Measurements from ENCODE around the gene NFKB1.
A peak's percentile ranks its signal among the peaks of the same experiment; 100 is the strongest.
"Not testable (repeated sequence)": the region's sequence is repeated elsewhere in the genome, so short reads cannot be mapped to it uniquely, and the experiment has no call there.

Gene NFKB1

DNA sequence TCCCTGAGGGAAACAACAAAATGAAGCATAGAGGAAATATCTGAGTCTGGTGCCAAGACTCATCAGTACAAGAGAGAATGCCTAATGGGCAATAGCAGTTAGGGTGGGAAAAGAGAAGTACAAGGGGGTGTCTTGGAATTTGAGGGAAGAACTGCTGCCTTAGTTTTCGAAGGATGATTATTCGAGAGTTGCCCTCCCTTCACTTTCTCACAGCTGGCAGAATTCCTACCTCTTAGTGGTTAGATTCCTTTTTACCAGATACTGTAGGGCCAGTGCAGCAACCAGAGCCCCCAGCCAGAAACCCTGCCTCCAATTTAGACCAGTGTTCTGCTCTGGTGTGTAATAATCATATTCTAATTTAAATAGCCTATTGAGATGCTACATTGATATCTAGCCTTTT is 56.5 kb downstream of the NFKB1 start:
- DNase-seq (ENCODE audit: low read depth), result no peak
- H3K4me3 ChIP-seq (ENCODE audit: low read depth, low read length), result no peak overlapping the region

DNA sequence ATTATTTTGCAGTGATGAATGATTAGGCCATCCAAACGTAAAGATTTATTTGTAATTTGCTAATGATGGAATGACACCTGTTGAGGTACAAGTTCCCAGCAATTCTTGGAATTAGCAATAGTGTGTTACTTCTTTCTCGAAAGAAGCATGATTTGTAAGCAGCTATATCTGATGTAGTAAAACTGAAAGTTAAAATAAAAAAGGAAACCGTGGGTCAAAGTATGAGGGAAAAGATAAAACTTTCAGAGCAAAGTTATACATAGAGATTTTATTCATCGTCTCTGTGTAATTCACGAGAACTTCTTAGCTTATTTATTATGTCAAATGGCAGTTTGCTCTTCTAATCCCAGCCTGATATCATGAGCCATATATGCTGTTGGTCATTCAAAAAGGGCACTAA is 59.0 kb downstream of the NFKB1 start:
- H3K4me3 ChIP-seq (ENCODE audit: low read depth, low read length), result no peak overlapping the region
- DNase-seq (ENCODE audit: low read depth), result no peak

DNA sequence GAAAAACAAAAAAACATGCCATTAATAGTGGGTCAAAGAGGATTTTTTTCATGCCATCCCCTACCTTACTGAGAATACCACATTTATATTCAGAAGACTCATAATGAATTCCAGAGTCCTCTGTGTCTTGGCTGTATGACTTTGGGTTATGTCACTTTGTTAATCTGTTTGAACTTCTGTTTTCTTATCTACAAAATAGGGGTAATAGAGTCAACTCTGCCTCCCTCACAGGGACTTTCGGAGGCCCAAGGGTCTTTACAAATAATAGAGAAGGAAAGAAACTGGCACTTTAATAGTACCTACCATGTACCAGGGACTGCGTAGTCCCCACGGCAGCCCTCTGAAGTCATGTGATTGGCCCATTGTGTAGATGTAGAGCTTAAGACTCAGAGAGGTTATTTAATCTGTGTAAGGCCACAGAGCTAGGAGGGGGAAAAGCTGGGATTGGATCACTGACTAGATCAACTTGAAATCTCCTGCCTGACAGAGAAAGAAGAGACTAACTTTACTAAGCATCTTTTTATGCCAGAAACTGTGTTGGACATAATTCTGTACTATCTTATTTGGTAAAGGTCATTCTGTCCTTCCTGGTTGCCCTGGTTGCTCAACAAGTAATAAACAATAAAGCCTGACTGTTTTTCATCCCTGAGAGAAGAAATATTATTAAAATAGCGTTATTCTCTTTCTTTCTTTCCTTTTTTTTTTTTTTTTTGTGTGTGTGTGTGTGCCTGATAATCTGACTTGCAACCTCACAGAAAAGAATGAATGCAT is 59.6 kb downstream of the NFKB1 start:
- DNase-seq (ENCODE audit: low read depth), result no peak
- no peak overlapping the region for H3K4me3 ChIP-seq (ENCODE audit: low read depth, low read length)

DNA sequence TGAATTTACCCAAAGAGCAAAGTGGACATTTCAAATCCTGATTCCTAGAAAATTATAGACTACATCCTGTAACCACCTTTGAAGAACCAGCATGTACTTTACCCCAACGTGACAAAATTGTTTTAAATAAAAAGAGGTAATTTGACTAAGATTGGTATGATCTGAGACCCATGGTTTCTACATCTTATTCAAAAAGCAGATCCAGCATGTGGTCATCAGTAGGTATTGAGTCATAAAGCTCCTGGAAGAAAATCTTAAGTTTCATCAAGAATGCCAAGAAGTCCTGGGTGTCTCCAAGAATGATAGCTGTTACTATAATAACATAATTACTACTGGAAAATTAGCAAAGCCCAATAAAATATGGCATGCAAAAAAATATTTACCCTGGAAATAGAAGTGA is 61.8 kb downstream of the NFKB1 start:
- no peak for DNase-seq (ENCODE audit: low read depth)
- H3K4me3 ChIP-seq (ENCODE audit: low read depth, low read length), result no peak overlapping the region

DNA sequence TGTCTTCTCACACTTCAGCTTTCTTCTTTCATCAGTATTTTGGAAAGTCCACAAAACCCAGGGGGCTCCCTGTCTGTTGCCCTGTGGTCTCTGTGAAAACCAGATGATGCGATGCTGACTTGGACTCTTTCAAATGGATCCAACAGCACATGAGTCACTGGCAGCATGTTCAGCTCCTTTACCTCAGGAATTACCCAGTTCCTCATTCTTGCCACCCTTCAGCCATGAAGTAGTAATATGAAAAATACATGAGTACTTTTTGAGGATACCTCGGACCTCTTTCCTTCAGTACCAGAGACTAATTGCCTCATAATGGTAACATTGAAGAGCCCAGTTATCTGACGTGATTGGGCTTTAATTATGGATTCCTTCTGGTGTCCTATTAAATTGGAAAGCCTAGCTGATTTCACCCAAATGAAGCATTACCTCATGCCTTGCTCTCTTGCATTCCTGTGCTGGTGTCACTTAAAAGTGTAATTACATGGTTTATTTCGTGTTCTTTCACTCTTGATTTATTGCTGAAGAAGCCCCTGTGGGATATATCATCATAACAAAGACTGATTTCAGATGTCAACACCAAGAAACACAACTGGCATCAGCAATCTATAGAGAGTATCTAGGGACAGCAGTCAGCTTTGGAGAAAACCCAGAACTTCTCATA is 63.4 kb downstream of the NFKB1 start:
- DNase-seq (ENCODE audit: low read depth), result peak; percentile 82

DNA sequence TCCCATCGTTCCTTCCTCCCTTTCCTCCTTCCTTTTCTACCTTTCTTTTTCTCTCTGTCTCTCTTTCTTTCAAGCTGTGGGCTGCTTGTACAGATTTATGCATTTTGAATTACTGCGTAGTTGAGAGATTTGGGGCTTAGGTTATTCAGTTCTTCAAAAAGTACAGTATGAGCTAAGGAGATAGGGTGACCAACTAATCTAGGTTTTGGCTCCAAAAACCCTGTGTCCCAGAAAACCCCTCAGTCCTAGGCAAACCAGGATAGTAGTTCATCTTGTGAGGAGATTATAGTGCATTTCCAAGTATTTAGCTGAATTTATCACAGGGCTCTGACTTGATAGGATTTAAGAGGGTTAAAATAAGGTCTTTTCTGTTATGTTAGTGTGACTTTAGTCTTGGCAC is 64.5 kb downstream of the NFKB1 start:
- DNase-seq (ENCODE audit: low read depth), result no peak
- no peak overlapping the region for H3K4me3 ChIP-seq (ENCODE audit: low read depth, low read length)

More for the DNA sequence above, 63.4 kb downstream of the NFKB1 start:
- H3K4me3 ChIP-seq (ENCODE audit: low read depth, low read length), result no peak overlapping the region

DNA sequence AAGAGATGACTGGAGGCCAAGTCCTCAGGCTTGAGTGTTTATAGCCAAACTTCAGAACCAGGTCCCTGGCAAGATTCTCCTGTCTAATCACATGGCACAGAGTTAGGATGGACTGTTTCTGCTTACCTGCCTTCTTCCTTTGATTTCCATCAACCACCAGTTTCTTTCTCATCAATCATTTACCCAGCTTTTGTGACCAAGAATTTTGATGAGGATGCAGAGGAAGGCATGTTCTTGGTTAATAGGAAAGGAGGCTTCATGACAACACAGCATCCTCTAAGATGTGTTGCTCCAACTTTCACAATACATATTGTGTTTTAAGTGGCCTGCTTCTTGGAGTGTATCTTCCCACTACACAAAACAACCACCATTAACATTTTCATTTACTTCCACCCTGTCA is 65.3 kb downstream of the NFKB1 start:
- no peak overlapping the region for H3K4me3 ChIP-seq (ENCODE audit: low read depth, low read length)
- DNase-seq (ENCODE audit: low read depth), result no peak

DNA sequence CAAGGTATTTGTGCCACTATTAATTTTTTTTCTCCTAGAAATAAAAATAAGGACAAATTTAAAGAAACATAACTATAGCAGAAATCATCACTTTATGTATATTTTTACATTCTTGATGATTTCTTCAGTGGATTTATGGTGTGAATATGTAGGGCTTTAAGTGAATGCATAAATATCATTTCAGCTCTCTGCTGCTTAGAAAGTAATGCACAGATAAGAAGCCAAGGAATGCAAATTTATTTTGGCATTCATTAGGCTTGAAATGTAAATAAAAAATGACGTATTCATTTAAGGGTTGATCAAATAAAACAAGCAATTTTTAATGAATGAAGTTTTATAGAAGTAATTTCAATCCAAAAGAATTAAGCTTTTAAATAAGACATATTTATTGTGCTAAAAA is 66.3 kb downstream of the NFKB1 start:
- H3K4me3 ChIP-seq (ENCODE audit: low read depth, low read length), result no peak overlapping the region
- DNase-seq (ENCODE audit: low read depth), result no peak

DNA sequence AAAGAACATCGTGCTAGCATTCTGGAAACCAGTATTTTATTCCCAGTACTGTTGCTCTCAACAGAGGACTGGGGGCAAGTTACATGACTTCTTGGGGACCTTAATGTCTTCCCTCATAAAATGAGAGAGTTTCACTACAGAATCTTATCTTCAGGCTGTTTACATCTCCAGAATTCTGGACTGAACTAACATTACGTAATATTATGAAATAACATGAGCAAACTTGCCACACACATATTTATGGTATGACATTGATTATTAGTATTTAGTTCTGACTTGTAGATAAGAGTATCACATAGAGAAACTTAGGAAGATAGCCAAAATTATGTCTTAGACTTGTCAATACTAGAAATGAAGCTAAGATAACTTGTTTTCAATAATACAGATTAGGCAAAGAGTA is 68.0 kb downstream of the NFKB1 start:
- no peak overlapping the region for H3K4me3 ChIP-seq (ENCODE audit: low read depth, low read length)
- no peak for DNase-seq (ENCODE audit: low read depth)

DNA sequence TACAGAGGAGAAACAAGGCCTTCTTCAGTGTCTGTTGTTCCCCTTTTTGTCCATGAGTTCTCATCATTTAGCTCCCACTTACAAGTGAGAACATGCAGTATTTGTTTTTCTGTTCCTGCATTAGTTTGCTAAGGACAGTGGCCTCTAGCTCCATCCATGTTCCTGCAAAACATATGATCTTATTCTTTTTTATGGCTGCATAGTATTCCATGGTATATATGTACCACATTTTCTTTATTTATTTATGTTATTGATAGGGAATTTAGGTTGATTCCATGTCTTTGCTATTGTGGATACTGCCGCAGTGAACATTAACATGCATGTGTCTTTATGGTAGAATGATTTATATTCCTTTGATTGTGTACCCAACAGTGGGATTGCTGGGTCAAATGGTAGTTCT is 69.1 kb downstream of the NFKB1 start:
- H3K4me3 ChIP-seq (ENCODE audit: low read depth, low read length); DNase-seq (ENCODE audit: low read depth): not testable (repeated sequence)

DNA sequence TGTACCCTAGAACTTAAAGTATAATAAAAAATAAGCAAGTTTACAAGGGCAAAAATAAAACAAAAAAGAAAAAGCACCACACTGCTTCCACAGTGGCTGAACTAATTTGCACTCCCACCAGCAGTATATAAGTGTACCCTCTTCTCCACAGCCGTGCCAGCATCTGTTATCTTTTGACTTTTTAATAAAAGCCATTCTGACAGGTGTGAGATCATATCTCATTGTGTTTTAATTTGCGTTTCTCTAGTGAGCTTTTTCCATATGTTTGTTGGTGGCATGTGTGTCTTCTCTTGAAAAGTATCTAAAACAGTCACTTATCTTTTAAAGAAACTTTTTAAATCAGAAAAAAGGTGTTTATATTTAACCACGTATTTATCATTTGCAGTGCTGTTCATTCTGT is 71.3 kb downstream of the NFKB1 start:
- DNase-seq (ENCODE audit: low read depth), result no peak
- no peak overlapping the region for H3K4me3 ChIP-seq (ENCODE audit: low read depth, low read length)

DNA sequence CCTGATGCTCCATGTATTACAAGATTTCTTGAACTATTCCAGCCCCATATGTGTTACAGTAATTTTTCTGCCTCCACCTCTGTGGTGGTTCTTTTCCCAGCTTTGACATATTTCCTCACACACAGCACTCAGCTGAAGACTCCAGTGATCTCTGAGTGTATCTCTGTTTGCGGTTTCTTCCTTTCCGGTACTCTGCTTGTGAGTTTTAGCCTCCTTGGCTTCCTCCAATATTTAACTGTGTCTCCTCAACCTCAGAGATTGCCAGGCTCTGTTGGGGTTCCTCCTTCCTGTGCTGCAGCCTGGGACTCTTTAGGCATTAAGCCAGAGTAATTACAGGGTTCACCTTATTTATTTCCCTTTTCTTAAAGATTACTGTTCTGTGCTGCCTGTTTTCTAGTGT is 73.2 kb downstream of the NFKB1 start:
- H3K4me3 ChIP-seq (ENCODE audit: low read depth, low read length), result no peak overlapping the region
- DNase-seq (ENCODE audit: low read depth), result no peak

DNA sequence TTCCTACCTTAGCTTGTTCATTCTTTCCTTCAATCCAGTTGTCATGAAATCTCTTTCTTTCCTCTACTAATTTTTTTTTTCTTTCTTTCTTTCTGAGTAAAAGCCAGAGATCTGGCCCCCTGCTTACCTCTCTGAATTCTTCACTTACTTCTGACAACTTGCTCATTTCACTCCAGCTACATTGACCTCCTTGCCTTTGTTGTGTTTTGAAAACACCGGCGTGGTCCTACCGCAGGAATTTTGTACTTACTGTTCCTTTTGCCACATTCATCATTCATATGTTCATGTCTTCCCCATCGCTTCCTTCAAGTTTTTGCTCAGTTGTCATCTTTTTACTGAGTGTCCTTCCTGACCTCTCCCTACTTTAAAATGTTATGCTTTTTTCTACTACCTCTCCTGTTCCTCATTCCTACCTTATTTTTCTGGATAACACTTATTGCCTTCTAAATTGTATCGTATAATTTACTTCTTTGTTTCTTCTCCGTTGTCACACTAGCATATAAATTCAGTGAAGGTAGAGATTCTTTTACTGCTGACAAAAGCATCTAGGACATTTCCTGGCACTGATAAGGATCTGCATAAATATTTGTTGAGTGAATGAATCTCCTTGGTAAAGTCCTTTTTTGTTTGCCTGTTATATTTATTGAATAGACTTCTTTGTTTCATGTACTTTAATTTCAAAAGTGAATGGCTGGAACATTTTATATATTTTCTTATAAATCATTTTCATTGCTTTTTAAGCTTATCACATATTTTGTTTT is 74.4 kb downstream of the NFKB1 start:
- H3K4me3 ChIP-seq (ENCODE audit: low read depth, low read length), result no peak overlapping the region
- no peak for DNase-seq (ENCODE audit: low read depth)

DNA sequence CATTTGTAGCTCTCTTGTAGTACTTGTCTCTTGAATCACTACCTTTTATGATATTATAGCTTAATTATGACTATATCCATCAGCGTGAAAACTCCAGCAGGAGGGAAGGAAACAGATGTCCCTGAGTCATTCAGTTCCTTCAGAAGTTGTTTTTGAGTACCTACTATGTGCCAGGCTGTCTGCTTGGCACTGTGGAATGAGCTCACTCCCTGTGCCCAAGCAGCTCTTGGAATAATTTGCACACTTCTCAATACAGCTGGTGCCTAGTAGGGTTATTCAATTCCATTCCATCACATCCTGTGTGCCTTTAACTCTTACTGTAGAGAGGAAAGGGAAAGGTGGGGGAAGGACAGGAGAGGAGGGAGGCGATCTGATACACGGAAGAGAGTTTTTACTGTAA is 77.1 kb downstream of the NFKB1 start:
- H3K4me3 ChIP-seq (ENCODE audit: low read depth, low read length), result no peak overlapping the region
- no peak for DNase-seq (ENCODE audit: low read depth)

DNA sequence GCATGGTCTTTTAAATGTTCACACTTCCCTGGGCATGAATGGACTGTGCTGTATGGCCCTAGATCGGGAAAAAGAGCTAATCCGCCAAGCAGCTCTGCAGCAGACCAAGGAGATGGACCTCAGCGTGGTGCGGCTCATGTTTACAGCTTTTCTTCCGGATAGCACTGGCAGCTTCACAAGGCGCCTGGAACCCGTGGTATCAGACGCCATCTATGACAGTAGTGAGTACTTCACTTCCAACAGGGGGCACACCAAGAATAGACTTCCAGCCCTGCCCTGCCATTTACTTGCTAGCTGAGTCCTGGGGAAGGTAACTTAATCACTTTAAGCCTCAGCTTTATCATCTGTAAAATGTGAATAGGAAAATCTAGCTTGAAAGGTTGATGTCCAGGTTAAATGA is 77.7 kb downstream of the NFKB1 start:
- no peak overlapping the region for H3K4me3 ChIP-seq (ENCODE audit: low read depth, low read length)
- DNase-seq (ENCODE audit: low read depth), result no peak

DNA sequence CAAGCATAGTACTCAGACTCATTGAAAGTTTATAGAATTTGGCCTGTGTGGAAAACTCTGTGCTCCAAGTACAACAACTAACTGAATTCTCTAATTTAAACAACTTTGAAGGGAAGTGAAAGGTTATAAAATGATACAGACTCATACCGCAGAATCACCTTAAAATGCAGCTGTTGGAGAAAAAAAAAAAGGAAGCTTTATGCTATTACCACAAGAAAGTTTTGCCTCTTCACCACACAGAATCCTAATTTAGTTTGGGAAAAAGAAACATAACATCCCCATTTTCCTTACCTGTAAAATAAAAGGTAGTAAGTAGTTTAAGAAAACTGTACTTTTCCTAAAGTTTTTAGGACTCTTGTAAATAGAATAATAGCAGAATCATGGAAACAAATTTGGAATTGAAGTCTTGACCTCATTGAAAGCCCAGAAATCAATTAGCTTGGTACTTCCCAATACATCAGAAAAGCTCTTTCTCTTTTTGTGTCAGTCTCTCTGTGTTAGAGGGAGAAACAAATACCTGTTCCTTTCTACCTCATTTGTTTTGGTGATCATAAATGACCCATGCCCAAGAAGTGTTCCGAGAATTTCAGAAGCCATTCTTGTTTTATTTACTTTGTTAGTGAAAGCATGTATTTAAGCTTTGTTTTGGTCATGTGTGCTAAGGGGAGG is 78.8 kb downstream of the NFKB1 start:
- H3K4me3 ChIP-seq (ENCODE audit: low read depth, low read length), result no peak overlapping the region
- DNase-seq (ENCODE audit: low read depth), result no peak

DNA sequence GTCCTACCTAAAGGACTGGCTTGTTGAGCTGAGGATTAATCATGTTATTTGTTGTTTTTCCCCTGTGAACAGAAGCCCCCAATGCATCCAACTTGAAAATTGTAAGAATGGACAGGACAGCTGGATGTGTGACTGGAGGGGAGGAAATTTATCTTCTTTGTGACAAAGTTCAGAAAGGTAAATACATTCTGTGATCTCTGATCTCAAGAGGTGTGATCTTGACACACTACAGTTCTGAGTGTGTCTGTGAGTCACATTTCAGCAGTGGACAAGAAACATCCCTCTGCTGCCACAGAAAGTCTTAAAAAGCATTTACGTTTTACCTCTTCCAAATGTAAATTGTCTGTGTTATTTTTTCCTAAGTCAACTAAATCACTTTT is 79.3 kb downstream of the NFKB1 start:
- H3K4me3 ChIP-seq (ENCODE audit: low read depth, low read length), result no peak overlapping the region
- no peak for DNase-seq (ENCODE audit: low read depth)

DNA sequence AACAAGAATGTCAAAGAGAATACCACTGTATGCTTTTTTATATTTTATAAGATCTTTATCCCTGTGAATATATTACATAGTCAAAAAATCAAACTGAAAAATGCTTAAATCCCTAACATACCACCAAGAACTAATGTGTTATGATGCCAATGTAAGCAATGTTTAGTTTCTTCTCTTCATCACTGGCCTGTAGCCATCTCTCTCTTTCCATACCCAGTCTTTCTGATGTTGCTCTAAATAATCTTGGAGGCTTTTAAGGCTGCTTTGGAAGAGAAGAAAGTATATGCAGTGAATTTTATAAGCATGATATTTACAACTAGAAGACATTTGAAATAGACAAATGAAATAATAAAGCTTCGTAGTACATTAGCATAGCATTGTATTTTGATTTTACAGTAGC is 82.9 kb downstream of the NFKB1 start:
- no peak for DNase-seq (ENCODE audit: low read depth)

DNA sequence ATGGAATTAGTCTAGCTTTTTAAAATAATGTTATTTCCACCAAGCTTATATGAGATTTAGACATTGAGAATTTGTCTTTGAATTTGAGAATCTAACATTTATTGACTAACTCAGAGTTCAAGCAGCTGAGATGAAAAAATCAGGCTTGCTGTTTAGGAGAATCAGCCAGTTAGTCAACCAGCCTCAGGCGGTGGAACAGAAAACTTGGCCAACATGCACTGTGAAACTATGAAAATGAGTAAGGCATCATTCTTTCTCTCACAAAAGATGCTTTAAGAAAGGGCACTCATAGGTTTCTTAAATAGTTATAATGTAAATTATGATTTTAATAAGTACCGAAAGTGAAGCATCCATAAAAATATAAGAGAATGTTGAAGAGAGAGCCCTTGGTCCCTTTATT is 84.2 kb downstream of the NFKB1 start:
- DNase-seq (ENCODE audit: low read depth), result no peak
- no peak overlapping the region for H3K4me3 ChIP-seq (ENCODE audit: low read depth, low read length)

More for the DNA sequence above, 82.9 kb downstream of the NFKB1 start:
- no peak overlapping the region for H3K4me3 ChIP-seq (ENCODE audit: low read depth, low read length)

DNA sequence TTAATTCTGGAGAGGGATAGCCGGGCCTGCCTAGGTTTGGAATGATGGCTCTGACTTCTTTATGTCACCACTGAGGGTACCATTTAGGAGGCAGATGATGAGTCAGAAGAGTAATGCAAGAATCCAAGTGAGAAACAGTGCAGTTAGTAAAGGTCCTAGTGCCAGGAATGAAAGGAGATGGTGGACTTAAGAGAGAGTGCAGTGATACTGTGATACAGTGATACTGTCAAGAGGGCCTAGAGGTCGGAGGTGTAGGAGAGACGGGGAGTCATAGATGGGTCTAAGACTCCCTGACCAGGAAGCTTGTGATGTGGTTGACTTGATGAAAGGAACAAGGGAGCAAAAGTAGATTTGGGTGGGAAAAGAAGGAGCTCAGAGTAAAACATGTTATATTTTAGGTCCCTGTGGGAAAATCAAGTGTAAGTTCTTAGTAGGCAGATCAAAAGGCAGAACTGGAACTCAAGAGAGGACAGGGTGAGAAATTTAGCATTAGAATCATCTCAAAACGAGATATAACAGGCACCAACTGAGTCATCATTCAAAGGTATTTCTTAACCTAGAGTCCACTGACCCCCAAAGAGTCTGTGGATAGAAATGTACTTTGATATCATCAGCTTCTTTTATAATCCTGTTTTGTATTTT is 85.0 kb downstream of the NFKB1 start:
- no peak for DNase-seq (ENCODE audit: low read depth)
- no peak overlapping the region for H3K4me3 ChIP-seq (ENCODE audit: low read depth, low read length)
